HepG2 (cell line): ENCODE data around the gene ZXDC. TPM values are rescaled to one million over a fixed set of nuclear protein-coding genes. Genes with fewer than 3 reads are reported as not detected.

Experiments used
- EED ChIP-seq: sonication (generic); formaldehyde crosslinking; IDR thresholded peaks from 2 replicates; pipeline ENCODE4 v1.5.0; 2020; ENCODE audit warnings: mild to moderate bottlenecking, missing genetic modification reagents
- KMT2A ChIP-seq: sonication (generic); formaldehyde crosslinking; IDR thresholded peaks from 2 replicates; pipeline ENCODE4 v1.4.0; 2020; ENCODE audit warnings: missing genetic modification reagents
- POLR2A ChIP-seq, 2 experiments: IDR thresholded peaks; 2 replicates each; pipeline ENCODE4 v1.6.1; 2011; ENCODE audit warnings: low read depth in 2 of 2, low read length in 2 of 2, mild to moderate bottlenecking in 1 of 2, moderate library complexity in 1 of 2; ENCODE audit not compliant: insufficient read depth in 1 of 2
- TCF7L2 ChIP-seq: IDR thresholded peaks from 2 replicates; pipeline ENCODE4 v1.6.1; 2011; ENCODE audit warnings: mild to moderate bottlenecking, low read depth, low read length, moderate library complexity
- ZFP36 ChIP-seq: fragments of 150-350 bp; IDR thresholded peaks from 2 replicates; pipeline ENCODE4 v1.6.1; 2018; ENCODE audit warnings: borderline replicate concordance, low read length, low read depth; ENCODE audit not compliant: partially characterized antibody
- ZNF235 ChIP-seq: sonication (generic); formaldehyde crosslinking; IDR thresholded peaks from 2 replicates; pipeline ENCODE4 v1.8.1; 2023; ENCODE audit warnings: mild to moderate bottlenecking, missing genetic modification reagents, borderline replicate concordance
- ZNF432 ChIP-seq: sonication (generic); formaldehyde crosslinking; IDR thresholded peaks from 2 replicates; pipeline ENCODE4 v1.5.0; 2020; ENCODE audit warnings: missing genetic modification reagents, mild to moderate bottlenecking, borderline replicate concordance
- ZNF558 ChIP-seq: sonication (generic); formaldehyde crosslinking; IDR thresholded peaks from 2 replicates; pipeline ENCODE4 v1.9.0; 2022; ENCODE audit warnings: mild to moderate bottlenecking, missing genetic modification reagents, borderline replicate concordance
- ZNF629 ChIP-seq: sonication (generic); formaldehyde crosslinking; conservative IDR thresholded peaks from 2 replicates; pipeline ENCODE4 v1.5.0; 2020; ENCODE audit warnings: missing genetic modification reagents
- ZNF670 ChIP-seq: sonication (generic); formaldehyde crosslinking; IDR thresholded peaks from 2 replicates; pipeline ENCODE4 v1.8.0; 2022; ENCODE audit warnings: mild to moderate bottlenecking, missing genetic modification reagents, borderline replicate concordance
- ZNF737 ChIP-seq: sonication (generic); formaldehyde crosslinking; IDR thresholded peaks from 2 replicates; pipeline ENCODE4 v1.5.0; 2020; ENCODE audit warnings: missing genetic modification reagents, mild to moderate bottlenecking, borderline replicate concordance
- ZSCAN22 ChIP-seq: sonication (generic); formaldehyde crosslinking; IDR thresholded peaks from 2 replicates; pipeline ENCODE4 v1.4.0; 2020; ENCODE audit warnings: mild to moderate bottlenecking, missing genetic modification reagents
- polyA plus RNA-seq, 8 experiments: library from polyadenylated mRNA; depleted of rRNA in 3 of 8; stranded (reverse) in 7 of 8; unstranded in 1 of 8; fragments of >200 nt; fragmentation: Illumina TruSeq in 4 of 8; extraction: Trizol in 4 of 8; gene quantifications; 2 replicates each; pipeline versions ENCODE4 v1.2.1 to v1.2.3, GENCODE V29; 2011 to 2016; ENCODE audit warnings: low read depth in 4 of 8, missing spikeins in 1 of 8, mixed read lengths in 1 of 8; ENCODE audit not compliant: insufficient read depth in 1 of 8
- total RNA-seq, 5 experiments: library from RNA; depleted of rRNA; stranded (reverse); fragments of >200 nt; fragmentation: Illumina TruSeq; extraction: Trizol; gene quantifications; 2 replicates each; pipeline ENCODE4 v1.2.3, GENCODE V29; 2016; ENCODE audit warnings: low read depth in 1 of 5
- TF ChIP-seq, protein P1 (sequence below): sonication (generic); formaldehyde crosslinking; IDR thresholded peaks from 2 replicates; pipeline ENCODE4 v1.4.0; 2020; ENCODE audit warnings: missing genetic modification reagents, borderline replicate concordance
- TF ChIP-seq, protein P2 (sequence below): sonication (generic); formaldehyde crosslinking; IDR thresholded peaks from 2 replicates; pipeline ENCODE4 v1.4.0; 2020; ENCODE audit warnings: missing genetic modification reagents, mild to moderate bottlenecking, borderline replicate concordance
- TF ChIP-seq, protein P3 (sequence below): sonication (generic); formaldehyde crosslinking; IDR thresholded peaks from 2 replicates; pipeline ENCODE4 v1.5.0; 2020; ENCODE audit warnings: mild to moderate bottlenecking, missing genetic modification reagents, borderline replicate concordance

The ZXDC gene
- total and polyA plus RNA-seq, 2 of the 13 experiments (the other 11 are each of a cell fraction or from before 2014, with no cell fraction given): 17.6 to 21.2 TPM

DNA sequence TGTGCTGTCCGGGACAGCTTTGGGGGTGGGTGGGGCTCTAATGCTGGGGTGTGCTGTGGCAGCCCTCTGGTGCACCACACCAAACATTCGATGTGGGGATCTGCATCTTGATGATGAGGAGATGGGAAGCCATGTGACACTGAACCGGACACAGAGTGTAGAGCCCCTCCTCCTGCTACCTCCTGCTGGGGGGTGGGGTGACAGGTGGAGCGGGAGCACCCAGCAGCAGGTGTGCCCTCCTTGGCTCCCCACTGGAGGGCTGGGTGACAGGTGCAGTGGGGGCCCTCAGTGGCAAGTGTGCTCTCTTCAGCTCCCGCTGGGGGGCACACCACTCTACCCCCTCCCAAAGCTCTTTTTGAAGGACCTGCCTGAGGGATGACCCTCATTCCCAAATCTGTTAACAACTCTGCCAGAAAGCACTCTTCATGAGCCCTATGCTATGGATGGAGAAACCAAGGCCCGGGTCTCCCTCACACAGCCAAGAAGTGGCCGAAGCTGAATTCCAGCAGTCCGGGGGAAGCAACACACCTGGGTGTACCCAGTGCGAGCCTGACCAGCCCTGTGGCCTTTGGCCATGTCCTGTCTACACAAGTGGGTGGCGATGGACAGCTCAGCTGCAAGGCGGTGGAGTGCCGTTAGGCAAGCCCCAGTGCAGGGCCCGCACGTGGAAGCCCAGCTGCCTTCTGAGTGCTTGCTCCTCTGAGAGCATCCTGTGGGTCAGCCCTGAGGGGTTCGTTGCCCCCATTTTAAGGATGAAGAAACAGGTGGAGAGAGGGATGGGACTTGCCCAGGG is 42.5 kb upstream of the ZXDC start (continued):
- TF ChIP-seq ZNF737 (0 out of 2 replicates have a peak, but pooled peaks have one; percentile 55), ZSCAN22 (CRISPR knock-in tag) (no peak), ZNF558 (no peak), ZNF629 (peak; percentile 86), POLR2A (IDR thresholded peaks at IDR 0.05; ENCODE audit: insufficient read depth in 1 of 2, low read depth in 2 of 2, low read length in 2 of 2) (no peak), EED (CRISPR knock-in tag) (0 out of 2 replicates have a peak, but pooled peaks have one; percentile 13), ZNF670 (CRISPR knock-in tag) (no peak), ZNF235 (CRISPR knock-in tag) (0 out of 2 replicates have a peak, but pooled peaks have one; percentile 44), TCF7L2 (no peak), ZFP36 (no peak), ZNF432 (CRISPR knock-in tag) (no peak), KMT2A (CRISPR knock-in tag) (no peak)
- TF ChIP-seq, protein P1, sequence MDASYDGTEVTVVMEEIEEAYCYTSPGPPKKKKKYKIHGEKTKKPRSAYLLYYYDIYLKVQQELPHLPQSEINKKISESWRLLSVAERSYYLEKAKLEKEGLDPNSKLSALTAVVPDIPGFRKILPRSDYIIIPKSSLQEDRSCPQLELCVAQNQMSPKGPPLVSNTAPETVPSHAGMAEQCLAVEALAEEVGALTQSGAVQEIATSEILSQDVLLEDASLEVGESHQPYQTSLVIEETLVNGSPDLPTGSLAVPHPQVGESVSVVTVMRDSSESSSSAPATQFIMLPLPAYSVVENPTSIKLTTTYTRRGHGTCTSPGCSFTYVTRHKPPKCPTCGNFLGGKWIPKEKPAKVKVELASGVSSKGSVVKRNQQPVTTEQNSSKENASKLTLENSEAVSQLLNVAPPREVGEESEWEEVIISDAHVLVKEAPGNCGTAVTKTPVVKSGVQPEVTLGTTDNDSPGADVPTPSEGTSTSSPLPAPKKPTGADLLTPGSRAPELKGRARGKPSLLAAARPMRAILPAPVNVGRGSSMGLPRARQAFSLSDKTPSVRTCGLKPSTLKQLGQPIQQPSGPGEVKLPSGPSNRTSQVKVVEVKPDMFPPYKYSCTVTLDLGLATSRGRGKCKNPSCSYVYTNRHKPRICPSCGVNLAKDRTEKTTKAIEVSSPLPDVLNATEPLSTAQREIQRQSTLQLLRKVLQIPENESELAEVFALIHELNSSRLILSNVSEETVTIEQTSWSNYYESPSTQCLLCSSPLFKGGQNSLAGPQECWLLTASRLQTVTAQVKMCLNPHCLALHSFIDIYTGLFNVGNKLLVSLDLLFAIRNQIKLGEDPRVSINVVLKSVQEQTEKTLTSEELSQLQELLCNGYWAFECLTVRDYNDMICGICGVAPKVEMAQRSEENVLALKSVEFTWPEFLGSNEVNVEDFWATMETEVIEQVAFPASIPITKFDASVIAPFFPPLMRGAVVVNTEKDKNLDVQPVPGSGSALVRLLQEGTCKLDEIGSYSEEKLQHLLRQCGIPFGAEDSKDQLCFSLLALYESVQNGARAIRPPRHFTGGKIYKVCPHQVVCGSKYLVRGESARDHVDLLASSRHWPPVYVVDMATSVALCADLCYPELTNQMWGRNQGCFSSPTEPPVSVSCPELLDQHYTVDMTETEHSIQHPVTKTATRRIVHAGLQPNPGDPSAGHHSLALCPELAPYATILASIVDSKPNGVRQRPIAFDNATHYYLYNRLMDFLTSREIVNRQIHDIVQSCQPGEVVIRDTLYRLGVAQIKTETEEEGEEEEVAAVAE (CRISPR knock-in tag): no peak
- TF ChIP-seq, protein P2, sequence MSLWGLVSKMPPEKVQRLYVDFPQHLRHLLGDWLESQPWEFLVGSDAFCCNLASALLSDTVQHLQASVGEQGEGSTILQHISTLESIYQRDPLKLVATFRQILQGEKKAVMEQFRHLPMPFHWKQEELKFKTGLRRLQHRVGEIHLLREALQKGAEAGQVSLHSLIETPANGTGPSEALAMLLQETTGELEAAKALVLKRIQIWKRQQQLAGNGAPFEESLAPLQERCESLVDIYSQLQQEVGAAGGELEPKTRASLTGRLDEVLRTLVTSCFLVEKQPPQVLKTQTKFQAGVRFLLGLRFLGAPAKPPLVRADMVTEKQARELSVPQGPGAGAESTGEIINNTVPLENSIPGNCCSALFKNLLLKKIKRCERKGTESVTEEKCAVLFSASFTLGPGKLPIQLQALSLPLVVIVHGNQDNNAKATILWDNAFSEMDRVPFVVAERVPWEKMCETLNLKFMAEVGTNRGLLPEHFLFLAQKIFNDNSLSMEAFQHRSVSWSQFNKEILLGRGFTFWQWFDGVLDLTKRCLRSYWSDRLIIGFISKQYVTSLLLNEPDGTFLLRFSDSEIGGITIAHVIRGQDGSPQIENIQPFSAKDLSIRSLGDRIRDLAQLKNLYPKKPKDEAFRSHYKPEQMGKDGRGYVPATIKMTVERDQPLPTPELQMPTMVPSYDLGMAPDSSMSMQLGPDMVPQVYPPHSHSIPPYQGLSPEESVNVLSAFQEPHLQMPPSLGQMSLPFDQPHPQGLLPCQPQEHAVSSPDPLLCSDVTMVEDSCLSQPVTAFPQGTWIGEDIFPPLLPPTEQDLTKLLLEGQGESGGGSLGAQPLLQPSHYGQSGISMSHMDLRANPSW: no peak
- TF ChIP-seq, protein P3, sequence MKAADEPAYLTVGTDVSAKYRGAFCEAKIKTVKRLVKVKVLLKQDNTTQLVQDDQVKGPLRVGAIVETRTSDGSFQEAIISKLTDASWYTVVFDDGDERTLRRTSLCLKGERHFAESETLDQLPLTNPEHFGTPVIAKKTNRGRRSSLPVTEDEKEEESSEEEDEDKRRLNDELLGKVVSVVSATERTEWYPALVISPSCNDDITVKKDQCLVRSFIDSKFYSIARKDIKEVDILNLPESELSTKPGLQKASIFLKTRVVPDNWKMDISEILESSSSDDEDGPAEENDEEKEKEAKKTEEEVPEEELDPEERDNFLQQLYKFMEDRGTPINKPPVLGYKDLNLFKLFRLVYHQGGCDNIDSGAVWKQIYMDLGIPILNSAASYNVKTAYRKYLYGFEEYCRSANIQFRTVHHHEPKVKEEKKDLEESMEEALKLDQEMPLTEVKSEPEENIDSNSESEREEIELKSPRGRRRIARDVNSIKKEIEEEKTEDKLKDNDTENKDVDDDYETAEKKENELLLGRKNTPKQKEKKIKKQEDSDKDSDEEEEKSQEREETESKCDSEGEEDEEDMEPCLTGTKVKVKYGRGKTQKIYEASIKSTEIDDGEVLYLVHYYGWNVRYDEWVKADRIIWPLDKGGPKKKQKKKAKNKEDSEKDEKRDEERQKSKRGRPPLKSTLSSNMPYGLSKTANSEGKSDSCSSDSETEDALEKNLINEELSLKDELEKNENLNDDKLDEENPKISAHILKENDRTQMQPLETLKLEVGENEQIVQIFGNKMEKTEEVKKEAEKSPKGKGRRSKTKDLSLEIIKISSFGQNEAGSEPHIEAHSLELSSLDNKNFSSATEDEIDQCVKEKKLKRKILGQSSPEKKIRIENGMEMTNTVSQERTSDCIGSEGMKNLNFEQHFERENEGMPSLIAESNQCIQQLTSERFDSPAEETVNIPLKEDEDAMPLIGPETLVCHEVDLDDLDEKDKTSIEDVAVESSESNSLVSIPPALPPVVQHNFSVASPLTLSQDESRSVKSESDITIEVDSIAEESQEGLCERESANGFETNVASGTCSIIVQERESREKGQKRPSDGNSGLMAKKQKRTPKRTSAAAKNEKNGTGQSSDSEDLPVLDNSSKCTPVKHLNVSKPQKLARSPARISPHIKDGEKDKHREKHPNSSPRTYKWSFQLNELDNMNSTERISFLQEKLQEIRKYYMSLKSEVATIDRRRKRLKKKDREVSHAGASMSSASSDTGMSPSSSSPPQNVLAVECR (CRISPR knock-in tag): 0 out of 2 replicates have a peak, but pooled peaks have one; percentile 30
